Effector memory CD8-positive, alpha-beta T cell (primary cell): Measurements from ENCODE around the gene ARMS2.
A peak's percentile ranks its signal among the peaks of the same experiment; 100 is the strongest.

Experiments
- ATAC-seq: fragments of 150-1000 bp; cut with Tn5 transposase; replicated peaks from 2 replicates; pipeline ENCODE4 v1.10.0; 2021; ENCODE audit warnings: mild to moderate bottlenecking, moderate library complexity
- DNase-seq, 3 experiments: peaks; one replicate each; pipeline ENCODE4 v3.0.0; 2021
- H3K27ac Mint-ChIP-seq, 2 donors: one replicate each; pipeline ENCODE4 v1.8.0; 2022; ENCODE audit warnings: mild to moderate bottlenecking in 2 of 2, mixed read lengths in 2 of 2, moderate library complexity in 2 of 2
- H3K27me3 Mint-ChIP-seq, 2 donors: one replicate each; pipeline ENCODE4 v1.8.0; 2022; ENCODE audit warnings: mixed read lengths in 2 of 2
- H3K36me3 Mint-ChIP-seq: one replicate; pipeline ENCODE4 v1.8.0; 2022; ENCODE audit warnings: mild to moderate bottlenecking, moderate library complexity, mixed read lengths; ENCODE audit not compliant: insufficient read depth
- H3K4me1 Mint-ChIP-seq, 2 donors: one replicate each; pipeline ENCODE4 v1.8.0; 2022; ENCODE audit warnings: low read depth in 2 of 2, mixed read lengths in 2 of 2
- H3K4me3 Mint-ChIP-seq, 2 donors: one replicate each; pipeline ENCODE4 v1.8.0; 2022; ENCODE audit warnings: mild to moderate bottlenecking in 2 of 2, mixed read lengths in 2 of 2, moderate library complexity in 2 of 2
- H3K9me3 Mint-ChIP-seq, 2 donors: one replicate each; pipeline ENCODE4 v1.8.0; 2022; ENCODE audit warnings: mixed read lengths in 2 of 2

ARMS2 gene

GRCh38 chr10:122460891-122461293, 6.4 kb downstream of the ARMS2 start:
- Mint-ChIP-seq H3K27ac (no peak overlapping the region), H3K36me3 (peaks cover 6% of the 10 kb centered on the region), H3K4me1 (peaks cover 9 to 19% of the 10 kb centered on the region in 2 donors), H3K9me3 (no peaks in the 10 kb centered on the region), H3K4me3 (peak overlapping the region; percentile 43 to 68), H3K27me3 (peaks cover 50 to 62% of the 10 kb centered on the region in 2 donors)
- DNase-seq (no peak), ATAC-seq (no peak)

DNA sequence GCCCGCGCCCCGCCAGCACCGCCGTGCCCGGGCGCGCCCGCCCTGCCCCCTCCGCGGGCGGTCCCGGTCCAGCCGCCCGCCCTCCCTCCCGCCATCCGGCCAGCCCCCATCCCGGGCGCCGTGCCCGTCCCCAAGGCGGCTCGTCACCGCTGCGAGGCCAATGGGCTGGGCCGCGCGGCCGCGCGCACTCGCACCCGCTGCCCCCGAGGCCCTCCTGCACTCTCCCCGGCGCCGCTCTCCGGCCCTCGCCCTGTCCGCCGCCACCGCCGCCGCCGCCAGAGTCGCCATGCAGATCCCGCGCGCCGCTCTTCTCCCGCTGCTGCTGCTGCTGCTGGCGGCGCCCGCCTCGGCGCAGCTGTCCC, 6.9 kb downstream of the ARMS2 start, which contains the start of gene HTRA1:
Gene HTRA1 (plus strand): TSS at position 187 of the 362 bp plus-strand sequence. CDS start 100 bp downstream, at position 287.
- Mint-ChIP-seq H3K36me3 (peaks cover 6% of the 10 kb centered on the region), H3K4me3 (peak within 1 kb of the TSS; percentile 85 to 88), H3K9me3 (no peaks in the 10 kb centered on the region), H3K27ac (peak within 1 kb of the TSS in 1 of 2 donors; percentile 74), H3K4me1 (peaks cover 9 to 19% of the 10 kb centered on the region in 2 donors), H3K27me3 (peaks cover 50 to 62% of the 10 kb centered on the region in 2 donors)
- ATAC-seq (peak; percentile 30), DNase-seq (no peak)

DNA sequence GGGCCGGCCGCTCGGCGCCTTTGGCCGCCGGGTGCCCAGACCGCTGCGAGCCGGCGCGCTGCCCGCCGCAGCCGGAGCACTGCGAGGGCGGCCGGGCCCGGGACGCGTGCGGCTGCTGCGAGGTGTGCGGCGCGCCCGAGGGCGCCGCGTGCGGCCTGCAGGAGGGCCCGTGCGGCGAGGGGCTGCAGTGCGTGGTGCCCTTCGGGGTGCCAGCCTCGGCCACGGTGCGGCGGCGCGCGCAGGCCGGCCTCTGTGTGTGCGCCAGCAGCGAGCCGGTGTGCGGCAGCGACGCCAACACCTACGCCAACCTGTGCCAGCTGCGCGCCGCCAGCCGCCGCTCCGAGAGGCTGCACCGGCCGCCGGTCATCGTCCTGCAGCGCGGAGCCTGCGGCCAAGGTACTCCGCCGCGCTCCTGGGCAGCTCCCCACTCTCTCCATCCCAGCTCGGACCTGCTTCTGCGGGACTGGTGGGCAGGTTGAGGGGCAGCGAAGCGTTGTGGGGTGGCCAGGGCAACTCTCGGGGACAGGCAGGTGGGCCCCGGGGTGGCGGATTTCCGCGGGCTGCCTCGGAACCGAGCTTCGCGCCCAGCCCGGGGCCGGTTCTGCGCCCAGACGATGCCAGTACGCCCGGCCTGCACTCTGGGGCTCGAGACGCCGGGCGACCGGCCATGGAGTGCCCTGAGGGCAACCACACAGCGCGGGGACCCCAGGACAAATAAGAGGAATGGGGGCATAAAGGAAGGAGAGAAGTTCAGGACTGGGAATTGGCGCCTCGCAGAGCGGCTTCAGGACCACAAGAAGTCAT, 7.5 kb downstream of the ARMS2 start:
- peak; percentile 65 for ATAC-seq
- no peak overlapping the region for H3K27ac Mint-ChIP-seq
- H3K9me3 Mint-ChIP-seq, result no peaks in the 10 kb centered on the region
- peaks cover 48 to 58% of the 10 kb centered on the region in 2 donors for H3K27me3 Mint-ChIP-seq
- peak overlapping the region; percentile 85 to 88 for H3K4me3 Mint-ChIP-seq
- H3K36me3 Mint-ChIP-seq, result peaks cover 6% of the 10 kb centered on the region
- DNase-seq, result peak in 1 of 3 experiments; percentile 10
- peaks cover 9 to 19% of the 10 kb centered on the region in 2 donors for H3K4me1 Mint-ChIP-seq

DNA sequence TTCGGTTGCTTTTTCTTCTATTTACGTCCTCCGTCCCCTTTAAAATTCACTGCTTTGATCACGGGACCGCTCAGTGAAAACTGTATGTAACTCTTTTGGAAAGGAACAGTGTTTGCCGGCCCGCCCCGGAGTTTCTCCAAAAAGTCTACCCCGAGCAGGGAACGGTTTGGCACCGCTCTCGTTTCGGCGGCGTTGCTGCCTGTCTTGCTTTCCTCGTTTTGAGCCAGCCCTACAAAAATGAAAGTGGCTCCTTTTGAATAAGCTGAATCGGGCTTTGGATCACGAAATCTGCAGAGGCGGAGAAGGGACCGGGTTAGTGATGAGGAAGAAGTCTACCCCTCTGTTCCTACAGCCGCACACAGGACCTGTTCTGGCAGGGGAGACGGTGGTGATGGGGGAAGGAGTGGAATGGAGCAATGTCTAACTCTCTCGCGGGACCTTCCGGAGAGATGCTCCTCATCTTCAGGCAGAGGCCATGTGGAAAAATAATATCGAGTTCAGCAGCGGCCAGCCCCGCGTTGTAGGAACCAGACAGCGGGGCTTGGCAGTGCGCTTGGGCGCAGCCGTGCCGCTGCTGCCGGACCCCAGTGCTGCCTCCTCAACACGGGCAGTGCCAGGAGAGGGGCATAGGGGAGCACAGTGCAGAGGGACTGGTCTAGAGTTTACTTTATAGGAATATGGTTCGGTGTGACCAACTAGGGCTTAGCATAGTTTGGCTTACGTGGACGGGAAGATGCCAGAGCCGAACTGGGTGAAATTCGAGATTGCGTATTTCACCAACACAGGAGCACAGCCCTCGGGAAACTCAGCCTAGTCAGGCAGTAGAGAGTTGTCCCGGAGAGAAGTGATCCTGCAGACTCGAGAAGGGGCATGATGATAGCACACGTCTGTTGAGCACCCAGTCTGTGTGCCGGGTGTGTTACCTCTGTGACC, 8.3 kb downstream of the ARMS2 start:
- peaks cover 3% of the 10 kb centered on the region for H3K36me3 Mint-ChIP-seq
- ATAC-seq (peak; percentile 26), DNase-seq (no peak)
- peaks cover 47 to 52% of the 10 kb centered on the region in 2 donors for H3K27me3 Mint-ChIP-seq
- H3K9me3 Mint-ChIP-seq, result no peaks in the 10 kb centered on the region
- peaks cover 9 to 19% of the 10 kb centered on the region in 2 donors for H3K4me1 Mint-ChIP-seq
- peak overlapping the region in 1 of 2 donors; percentile 74 for H3K27ac Mint-ChIP-seq
- H3K4me3 Mint-ChIP-seq, result peak overlapping the region; percentile 85 to 88

GRCh38 chr10:122463466-122464249, 9.2 kb downstream of the ARMS2 start:
- ATAC-seq (no peak), DNase-seq (no peak)
- Mint-ChIP-seq H3K36me3 (peaks cover 3% of the 10 kb centered on the region), H3K4me1 (peaks cover 9 to 19% of the 10 kb centered on the region in 2 donors), H3K9me3 (no peaks in the 10 kb centered on the region), H3K4me3 (peak overlapping the region; percentile 85 to 88), H3K27ac (no peak overlapping the region), H3K27me3 (peaks cover 43 to 47% of the 10 kb centered on the region in 2 donors)

DNA sequence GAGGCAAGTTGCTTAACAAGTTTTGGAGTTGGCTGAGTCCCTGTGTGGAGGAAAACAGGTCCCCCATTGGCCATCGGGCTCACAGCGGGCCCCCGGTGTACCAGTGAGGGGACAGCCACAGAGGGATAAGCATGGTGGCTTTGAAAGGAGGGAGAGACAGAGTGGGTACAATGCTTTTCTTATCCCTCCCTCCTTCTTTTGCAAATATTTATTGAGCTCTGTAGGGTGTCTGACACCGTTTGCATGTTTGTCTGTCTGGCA, 9.7 kb downstream of the ARMS2 start:
- no peaks in the 10 kb centered on the region for H3K9me3 Mint-ChIP-seq
- H3K27me3 Mint-ChIP-seq, result peaks cover 38 to 41% of the 10 kb centered on the region in 2 donors

GRCh38 chr10:122464586-122464985, 10.1 kb downstream of the ARMS2 start:
- peaks cover 9 to 16% of the 10 kb centered on the region in 2 donors for H3K4me1 Mint-ChIP-seq
- ATAC-seq, result no peak

More for the DNA sequence above, 9.7 kb downstream of the ARMS2 start:
- Mint-ChIP-seq H3K4me1 (peaks cover 9 to 19% of the 10 kb centered on the region in 2 donors), H3K36me3 (peaks cover 3% of the 10 kb centered on the region), H3K4me3 (no peak overlapping the region), H3K27ac (no peak overlapping the region)
- no peak for ATAC-seq
- no peak for DNase-seq

DNA sequence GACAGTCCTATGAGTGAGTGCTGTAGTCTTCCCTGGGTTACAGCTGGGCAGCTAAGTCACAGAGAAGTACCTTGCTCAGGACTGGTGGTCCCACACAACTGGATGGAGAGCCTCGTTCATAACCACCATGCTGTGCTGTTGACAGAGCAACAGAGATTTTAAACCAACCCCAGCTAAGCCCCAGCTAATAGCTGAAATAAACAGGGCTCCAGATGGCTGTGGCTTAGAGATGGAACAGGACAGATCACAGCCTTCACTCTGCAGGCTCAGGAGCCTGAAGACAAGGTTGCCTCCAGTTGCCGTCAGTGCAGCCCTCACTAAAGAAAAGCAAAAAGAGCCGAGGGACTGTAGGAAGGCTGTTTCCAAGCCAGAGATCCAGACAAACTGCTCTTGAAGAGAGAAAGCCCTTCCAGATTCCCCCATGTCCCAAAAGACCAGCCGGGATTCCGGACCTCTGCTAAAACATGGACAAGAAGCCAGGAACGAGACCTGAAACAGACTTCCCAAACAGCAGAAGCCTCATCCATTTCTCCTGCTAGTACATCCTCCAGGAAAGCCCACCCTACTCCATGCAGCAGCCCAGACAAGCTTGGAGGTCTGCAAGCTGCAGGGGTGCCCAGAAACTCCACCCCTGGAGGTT, 11.1 kb downstream of the ARMS2 start:
- Mint-ChIP-seq H3K9me3 (no peaks in the 10 kb centered on the region), H3K36me3 (no peaks in the 10 kb centered on the region), H3K27me3 (peaks cover 28 to 40% of the 10 kb centered on the region in 2 donors), H3K4me3 (no peak overlapping the region), H3K4me1 (peaks cover 9 to 14% of the 10 kb centered on the region in 2 donors), H3K27ac (no peak overlapping the region)
- ATAC-seq (no peak), DNase-seq (no peak)

More at GRCh38 chr10:122464586-122464985, 10.1 kb downstream of the ARMS2 start:
- no peak for DNase-seq
- H3K4me3 Mint-ChIP-seq, result no peak overlapping the region
- no peak overlapping the region for H3K27ac Mint-ChIP-seq
- H3K27me3 Mint-ChIP-seq, result peaks cover 34 to 39% of the 10 kb centered on the region in 2 donors
- H3K36me3 Mint-ChIP-seq, result peaks cover 3% of the 10 kb centered on the region
- H3K9me3 Mint-ChIP-seq, result no peaks in the 10 kb centered on the region

- ATAC-seq, result no peak
Observed at GRCh38 chr10:122466951-122467381, 12.5 kb downstream of the ARMS2 start.

DNA sequence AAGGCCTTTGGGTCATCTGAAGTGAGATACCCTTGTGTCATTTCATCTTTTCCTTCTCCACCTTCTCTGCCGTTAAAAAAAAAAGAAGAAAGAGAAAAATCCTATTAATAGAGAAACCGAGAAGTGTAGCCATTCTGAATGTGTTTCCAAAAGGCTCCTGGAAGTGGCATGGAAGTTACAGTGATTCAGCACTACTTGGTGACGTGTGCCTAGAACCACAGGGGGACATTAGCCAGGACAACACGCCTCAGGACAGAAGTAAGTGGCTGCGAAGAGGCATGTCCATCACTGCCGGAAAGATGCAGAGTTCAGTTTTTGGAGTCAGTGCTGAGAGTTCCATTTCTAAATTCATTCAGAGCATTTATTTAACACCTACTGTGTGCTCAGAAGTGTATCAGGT, 13.2 kb downstream of the ARMS2 start:
- ATAC-seq, result no peak
- Mint-ChIP-seq H3K27me3 (peaks cover 37 to 46% of the 10 kb centered on the region in 2 donors), H3K27ac (no peak overlapping the region), H3K4me1 (peaks cover 4 to 9% of the 10 kb centered on the region in 2 donors), H3K36me3 (no peaks in the 10 kb centered on the region), H3K4me3 (no peak overlapping the region), H3K9me3 (no peaks in the 10 kb centered on the region)
- DNase-seq, result no peak

More at GRCh38 chr10:122466951-122467381, 12.5 kb downstream of the ARMS2 start:
- H3K4me3 Mint-ChIP-seq, result no peak overlapping the region
- no peak overlapping the region for H3K27ac Mint-ChIP-seq
- H3K9me3 Mint-ChIP-seq, result no peaks in the 10 kb centered on the region
- H3K27me3 Mint-ChIP-seq, result peaks cover 41 to 50% of the 10 kb centered on the region in 2 donors
- no peaks in the 10 kb centered on the region for H3K36me3 Mint-ChIP-seq
- peaks cover 9 to 13% of the 10 kb centered on the region in 2 donors for H3K4me1 Mint-ChIP-seq
- DNase-seq, result no peak

- DNase-seq (no peak), ATAC-seq (no peak)
- Mint-ChIP-seq H3K4me1 (peaks cover 0 to 5% of the 10 kb centered on the region in 2 donors), H3K27me3 (peaks cover 29 to 39% of the 10 kb centered on the region in 2 donors), H3K4me3 (no peak overlapping the region), H3K36me3 (no peaks in the 10 kb centered on the region), H3K9me3 (no peaks in the 10 kb centered on the region), H3K27ac (no peak overlapping the region)
Observed at GRCh38 chr10:122468307-122468925, 14.0 kb downstream of the ARMS2 start.
